HG02981 (cell line): ENCODE measurements around the gene BMAL2.

Source experiments
- ATAC-seq: cut with Tn5 transposase; IDR thresholded peaks from one replicate; pipeline ENCODE4 v1.9.1; 2021; ENCODE audit warnings: mild to moderate bottlenecking, moderate library complexity; ENCODE audit not compliant: unreplicated experiment

BMAL2 gene

DNA sequence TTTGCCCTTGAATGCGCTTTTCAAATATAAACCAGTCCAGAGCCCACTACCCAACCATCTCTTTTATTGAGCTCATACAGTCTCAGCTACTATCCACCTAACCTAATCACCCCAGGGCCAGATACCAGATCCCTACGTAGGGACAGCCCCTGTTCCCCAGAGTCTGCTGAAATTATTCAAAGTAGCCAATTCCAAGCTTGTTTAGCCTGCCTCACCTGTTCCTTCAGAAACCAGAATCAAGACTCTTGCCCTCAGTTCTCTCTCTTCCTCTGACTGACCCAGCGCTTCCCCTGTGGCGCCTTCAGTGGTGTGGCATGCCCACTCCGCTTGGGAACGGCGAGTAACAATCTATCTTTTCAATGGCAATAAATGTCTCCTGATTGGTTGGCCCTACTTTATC is 18.8 kb downstream of the BMAL2 start:
- no peak for ATAC-seq

DNA sequence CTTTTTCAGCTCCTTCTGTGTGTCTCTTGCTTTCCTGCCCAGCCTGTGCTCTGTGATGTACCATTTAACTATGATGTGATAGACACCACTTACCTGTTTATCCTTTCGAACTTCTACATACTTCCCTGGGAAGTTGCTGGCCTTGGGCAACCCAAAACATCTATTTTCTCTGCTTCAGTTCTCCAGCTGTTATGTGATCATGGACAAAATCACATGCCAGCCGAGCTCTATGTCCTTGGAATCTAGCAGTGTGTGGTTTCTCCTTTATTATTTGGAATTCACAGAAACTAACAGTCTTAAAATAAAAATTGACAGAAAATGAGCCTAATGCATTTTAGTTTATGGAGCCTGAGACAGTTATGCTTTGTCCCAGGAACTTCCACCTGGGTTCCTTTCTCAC is 22.9 kb downstream of the BMAL2 start:
- ATAC-seq = no peak

DNA sequence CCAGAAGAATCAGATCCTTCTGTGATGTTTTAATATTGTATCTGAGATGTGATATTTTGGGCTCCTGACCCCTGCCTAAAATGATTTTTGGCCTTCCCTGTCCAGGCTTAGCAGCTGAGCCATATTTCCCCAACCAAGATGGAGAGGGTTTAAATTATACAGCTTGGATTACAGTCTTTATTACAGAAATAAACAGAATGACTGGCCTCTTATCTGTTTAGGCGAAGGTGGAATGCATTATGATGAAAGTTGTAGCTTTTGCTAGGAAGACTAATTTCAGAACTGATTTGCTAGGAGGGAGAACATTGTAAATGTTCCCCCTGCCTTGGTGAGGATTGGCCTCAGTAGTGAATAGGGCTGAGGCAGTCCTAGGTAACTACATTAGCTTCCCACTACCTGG is 23.3 kb downstream of the BMAL2 start:
- no peak for ATAC-seq

DNA sequence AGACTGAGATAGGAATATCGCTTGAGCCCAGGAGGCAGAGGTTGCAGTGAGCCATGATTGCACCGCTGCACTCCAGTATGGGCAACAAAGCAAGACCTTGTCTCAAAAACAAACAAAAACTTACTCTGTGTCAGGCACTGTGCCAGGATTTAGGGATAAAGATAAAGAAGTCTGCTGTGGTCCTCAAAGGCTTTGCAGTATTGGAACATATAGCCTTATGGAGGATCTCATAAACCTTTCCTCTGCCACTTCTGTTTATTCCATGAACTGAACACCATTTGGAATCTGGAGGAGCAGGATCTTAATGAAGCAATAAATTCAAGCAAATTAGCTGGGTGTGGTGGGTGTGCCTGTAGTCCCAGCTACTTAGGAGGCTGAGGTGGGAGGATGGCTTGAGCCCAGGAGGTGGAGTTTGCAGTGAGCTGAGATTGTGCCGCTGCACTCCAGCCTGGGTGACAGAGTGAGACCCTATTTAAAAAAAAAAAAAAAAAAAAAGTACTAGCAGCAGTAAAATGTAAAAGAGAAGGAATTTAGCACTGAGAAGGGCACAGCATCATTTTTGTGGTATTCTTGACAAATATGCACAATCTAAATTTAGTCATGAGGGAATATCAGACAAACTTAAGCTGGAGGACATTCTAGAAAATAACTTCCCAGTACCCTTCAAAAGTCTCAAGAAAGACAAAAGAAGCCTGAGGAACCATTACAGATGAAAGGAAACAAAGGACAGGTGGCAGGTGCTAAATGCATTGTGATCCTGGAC is 27.1 kb downstream of the BMAL2 start:
- no peak for ATAC-seq

DNA sequence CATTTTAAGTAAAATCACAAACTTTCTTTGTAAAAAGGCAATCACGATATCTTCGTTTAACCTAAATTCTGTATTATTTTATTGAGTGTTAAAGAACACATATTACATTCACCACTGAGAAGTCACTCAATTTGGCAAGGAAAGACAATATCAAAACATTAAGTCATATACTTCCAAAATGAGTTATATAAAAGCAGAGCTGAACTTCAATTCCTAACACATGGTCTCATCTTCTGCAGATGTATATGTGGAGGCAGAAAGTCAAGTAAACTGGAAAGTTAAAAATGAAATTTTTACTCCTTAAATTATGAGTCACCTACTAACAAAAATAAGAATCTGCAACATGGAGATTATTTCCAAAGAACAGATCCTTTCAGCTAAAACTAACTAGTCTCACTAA is 28.7 kb downstream of the BMAL2 start:
- no peak for ATAC-seq

DNA sequence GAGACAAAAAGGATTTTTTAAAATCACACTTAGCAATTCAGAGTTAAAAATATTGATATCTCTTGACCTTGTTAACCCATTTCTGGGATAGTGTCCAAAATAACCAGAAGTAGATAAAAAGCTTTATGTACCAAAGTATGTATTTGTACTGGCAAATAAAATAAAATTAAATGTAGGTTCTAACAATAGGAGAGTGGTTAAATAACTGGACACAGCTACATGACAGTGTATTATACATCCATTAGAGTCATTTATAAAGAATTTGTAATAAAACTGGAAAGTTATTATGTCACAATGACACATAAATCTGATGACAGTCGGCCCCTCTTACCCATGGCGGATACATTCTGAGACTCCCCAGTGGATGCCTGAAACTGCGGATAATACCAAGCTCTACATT is 34.0 kb downstream of the BMAL2 start:
- ATAC-seq = no peak

DNA sequence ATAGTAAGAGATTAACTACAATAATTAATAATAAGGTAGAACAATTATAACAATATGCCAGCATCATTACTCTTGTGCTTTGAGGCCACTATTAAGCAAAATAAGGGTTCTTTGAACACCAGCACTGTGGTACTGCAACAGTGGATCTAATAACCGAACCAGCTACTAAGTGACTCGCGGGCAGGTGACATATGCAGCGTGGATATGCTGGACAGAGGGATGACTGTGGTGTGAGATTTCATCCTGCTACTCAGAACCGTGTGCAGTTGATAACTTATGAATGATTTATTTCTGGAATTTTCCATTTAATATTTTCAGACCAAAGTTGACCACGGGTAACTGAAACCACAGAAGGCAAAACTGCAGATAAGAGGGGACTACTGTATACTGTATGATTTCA is 34.4 kb downstream of the BMAL2 start:
- ATAC-seq = no peak

DNA sequence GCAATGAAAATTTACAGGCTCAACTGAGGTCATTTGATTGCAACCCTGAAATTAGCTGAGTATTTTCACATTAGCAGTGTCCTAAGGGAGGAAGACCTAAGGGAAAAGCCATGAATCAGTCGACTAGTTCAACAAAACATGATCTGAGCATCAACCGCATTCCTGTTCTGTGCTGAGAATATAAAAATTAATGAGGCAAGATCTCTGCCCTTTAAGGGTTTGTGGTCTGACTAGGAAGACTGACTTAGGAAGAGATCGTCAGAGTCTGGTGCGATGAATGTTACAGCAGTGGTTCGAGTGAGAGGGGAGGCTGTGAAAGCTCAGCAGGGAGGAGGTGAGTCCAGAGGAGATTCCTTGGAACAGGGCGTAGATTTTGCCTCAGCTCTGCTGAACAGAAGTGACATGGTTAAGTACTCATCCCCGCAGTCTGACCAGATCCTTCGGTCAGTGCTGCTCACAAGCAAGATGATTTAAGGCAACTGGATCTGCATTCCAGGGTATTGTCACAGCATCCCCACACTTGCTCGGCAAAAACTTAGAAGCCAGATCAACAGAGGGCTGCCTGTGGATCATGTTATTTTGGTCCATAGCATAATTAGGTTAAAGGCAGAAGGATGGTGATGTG is 49.6 kb downstream of the BMAL2 start:
- no peak for ATAC-seq
